Hypothalamus (tissue), 51 donors: ENCODE data around the gene PPP1R11.

Experiments
- DNase-seq, 51 donors: peaks; one replicate each; lab custom pipeline; 2025; lab: John Stamatoyannopoulos, UW

PPP1R11 gene

DNA sequence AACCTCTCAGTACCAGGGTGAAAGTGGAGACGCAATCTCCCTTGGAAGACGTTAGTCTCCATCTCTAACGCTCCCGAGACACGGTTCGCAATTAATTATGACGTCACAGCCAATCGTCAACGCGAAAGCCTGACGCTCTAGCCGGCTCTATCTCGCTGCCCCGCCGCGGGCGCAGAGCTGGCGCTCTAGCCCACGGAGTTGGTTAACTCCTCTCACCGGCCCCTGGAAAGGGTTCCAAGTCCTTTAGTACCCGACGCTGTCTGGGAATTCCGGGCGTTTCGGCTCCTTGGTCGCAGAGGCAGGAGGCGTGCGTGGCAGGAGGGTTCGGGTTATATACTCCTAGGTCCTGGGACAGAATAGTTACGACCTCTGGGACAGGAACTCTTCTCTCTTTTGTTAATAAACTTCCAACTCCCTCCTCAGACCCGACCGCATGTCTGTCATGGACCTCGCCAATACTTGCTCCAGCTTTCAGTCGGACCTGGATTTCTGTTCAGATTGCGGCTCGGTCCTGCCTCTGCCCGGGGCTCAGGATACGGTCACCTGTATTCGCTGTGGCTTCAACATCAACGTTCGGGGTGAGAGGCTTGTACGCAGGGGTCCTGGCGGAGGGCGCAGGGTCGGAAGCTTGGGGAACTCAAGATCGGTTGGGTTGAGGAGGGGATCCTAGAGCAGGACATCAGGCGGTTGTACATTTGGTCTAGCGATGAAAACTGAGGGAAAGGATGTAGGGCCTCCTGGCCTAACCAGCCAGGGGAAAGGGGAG lies 5.7 kb upstream of the PPP1R11 start, which contains the start of gene POLR1H:
POLR1H (plus strand) TSS at position 174 of the 766 bp plus-strand sequence; CDS start at position 434, 260 bp downstream.
- peak; percentile 35 to 96 (median 84) for DNase-seq

DNA sequence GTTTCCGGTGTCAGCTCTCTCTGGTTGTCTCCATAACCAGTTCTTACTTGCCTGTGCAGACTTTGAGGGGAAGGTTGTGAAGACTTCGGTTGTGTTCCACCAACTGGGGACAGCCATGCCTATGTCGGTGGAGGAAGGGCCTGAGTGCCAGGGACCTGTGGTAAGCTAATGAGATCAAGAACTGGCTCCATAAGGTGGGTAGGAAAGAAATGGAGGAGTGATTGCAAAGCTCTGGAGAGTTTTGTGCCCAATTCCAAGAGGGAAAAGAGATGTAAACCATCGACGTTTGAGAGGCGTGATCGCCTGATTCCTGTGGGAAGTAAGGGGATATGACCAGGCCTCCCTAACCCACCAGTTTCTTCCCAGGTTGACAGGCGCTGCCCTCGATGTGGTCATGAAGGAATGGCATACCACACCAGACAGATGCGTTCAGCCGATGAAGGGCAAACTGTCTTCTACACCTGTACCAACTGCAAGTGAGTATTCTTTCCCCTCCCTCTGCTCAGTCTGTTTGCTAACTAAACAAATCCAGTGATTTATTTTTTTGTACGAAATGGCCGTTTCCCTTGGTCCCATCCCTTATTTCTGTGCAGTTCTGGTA lies 5.0 kb upstream of the PPP1R11 start:
- DNase-seq: peak in 3 of 51 donors; percentile 11 to 53 (median 52)

- no peak for DNase-seq
Observed at GRCh38 chr6:30062471-30063178, 4.4 kb upstream of the PPP1R11 start.

- DNase-seq: no peak
Observed at GRCh38 chr6:30063315-30063714, 3.7 kb upstream of the PPP1R11 start.

DNA sequence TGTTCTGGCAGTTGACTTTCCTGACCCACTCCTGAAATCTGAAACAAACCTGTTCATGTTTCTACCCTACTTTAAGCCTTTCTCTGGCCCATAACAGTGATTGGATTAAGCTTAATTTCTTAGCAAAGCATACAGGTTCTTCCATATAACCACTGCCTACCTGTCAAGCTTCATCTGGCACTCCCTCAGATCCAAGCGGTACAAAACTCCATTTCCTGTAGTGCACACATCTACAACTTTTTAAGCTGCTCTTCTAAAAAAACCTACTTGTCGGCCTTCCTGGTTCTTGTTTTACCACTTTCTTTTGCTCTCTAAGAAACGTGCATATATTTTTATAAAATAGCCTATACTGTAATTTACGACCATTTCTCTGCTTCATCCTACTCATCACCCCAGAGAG lies 916 bp upstream of the PPP1R11 start:
- no peak for DNase-seq

GRCh38 chr6:30067460-30068139 lies 602 bp downstream of the PPP1R11 start:
- no peak for DNase-seq

- DNase-seq: no peak
Observed at GRCh38 chr6:30071081-30071818, 4.3 kb downstream of the PPP1R11 start.

GRCh38 chr6:30071858-30072257 lies 4.9 kb downstream of the PPP1R11 start:
- no peak for DNase-seq

DNA sequence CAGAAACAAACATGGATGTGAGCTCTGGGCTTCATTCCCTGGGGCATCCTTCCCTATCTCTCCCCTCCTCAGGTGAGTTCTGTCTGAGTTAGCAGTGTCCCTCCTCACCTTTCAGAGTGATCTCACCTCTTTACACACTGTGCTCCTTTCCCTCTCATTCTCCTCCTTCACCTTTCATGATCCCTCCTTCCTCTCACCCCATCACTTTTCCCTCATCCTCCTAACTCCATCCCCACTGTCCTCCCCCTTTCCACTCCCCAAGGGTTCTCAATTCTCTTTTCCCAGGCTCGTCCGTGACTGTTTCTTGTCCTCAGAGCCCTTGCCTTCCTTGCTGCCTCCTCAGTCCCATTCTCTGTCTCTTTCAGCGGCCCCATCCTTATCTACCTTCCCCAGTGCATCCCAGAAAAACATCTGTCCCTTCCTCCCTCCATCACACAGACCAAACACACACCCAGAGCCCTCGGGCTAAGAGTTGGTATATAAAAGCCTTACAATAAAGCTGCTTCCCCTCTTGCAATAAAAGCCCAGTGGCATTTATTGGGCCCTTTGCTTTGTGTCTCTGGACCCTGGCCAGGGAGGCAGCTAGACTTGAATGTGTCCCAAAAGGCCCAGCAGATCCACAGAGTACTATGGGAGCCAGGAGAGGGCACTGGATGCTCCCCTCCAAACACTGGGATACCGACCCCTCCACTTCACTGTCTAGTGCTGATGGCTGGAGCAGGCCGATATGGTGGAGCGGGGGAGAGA lies 6.7 kb downstream of the PPP1R11 start:
- DNase-seq: no peak

DNA sequence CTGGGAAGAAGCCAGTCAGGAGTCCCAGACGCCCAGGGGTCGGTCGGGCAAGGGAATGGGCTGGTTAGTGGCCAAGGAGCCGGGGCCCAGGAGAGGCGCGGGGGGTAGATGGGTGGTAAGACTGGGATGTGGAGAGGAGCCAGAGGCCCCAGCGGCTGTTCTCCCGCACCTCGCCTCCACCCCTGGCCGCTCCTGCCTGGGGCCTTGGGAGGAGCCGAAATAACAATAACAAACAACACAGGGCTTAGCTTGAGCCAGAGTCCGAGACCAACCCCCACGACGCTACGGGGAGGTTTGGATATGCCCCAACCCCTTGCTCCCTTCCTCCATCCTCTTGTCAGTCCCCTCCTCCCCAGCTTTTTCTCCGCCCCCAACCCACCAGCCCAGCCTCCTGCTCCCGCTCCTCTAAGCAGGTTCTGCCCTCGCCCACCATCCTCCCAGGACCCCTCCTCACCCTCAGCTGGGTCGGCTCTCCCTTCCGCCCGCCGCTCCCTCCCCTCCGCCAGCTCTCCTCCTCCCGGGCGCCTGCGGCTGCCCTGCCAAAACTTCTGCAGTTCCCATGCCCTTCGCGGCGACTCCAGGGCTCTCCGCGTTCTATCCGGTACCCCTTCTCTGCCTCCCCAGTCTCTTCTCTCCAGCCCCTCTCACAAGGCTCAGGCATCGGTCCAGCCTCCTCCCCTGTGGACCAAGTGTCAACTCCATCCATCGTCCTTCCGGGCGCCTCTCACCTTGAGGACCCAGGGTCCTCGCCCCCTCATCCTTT lies 7.5 kb downstream of the PPP1R11 start:
- no peak for DNase-seq

DNA sequence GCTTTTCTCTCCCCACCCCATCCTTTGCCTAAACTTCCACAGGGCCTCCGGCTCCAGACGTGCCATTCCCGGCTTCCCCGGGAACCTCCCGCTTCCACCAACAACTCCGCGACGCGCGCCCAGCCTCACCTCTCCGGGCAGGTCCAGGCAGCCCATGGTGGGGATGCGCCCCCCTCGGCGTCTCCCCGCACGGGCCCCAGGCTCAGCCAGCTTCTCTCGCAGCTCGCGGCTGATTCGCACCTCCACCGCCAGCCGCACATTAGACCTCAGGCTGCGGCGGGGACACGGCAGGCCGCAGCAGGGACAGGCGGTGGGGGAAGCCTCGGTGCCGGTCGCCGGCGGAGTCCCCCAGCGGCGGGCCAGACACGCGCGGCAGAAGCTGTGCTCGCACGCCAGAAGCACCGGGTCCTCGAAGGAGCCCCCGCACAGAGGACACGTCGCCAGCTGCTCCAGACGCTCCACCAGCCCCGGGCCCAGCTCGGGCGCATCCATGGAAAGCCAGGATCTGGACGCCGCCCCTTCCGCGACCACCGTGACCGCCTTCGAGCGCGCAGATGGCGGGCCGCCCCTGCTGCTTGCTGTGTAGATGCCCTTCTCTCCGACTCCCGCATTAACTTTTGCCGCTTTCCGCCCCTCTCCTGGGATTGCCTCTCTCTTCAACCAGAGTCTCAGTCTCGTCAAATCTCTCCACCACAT lies 8.2 kb downstream of the PPP1R11 start, which contains the start of gene RNF39:
RNF39 (minus strand) TSS at position 676 of the 696 bp plus-strand sequence; CDS start at position 492, 184 bp downstream.
- DNase-seq: no peak

DNA sequence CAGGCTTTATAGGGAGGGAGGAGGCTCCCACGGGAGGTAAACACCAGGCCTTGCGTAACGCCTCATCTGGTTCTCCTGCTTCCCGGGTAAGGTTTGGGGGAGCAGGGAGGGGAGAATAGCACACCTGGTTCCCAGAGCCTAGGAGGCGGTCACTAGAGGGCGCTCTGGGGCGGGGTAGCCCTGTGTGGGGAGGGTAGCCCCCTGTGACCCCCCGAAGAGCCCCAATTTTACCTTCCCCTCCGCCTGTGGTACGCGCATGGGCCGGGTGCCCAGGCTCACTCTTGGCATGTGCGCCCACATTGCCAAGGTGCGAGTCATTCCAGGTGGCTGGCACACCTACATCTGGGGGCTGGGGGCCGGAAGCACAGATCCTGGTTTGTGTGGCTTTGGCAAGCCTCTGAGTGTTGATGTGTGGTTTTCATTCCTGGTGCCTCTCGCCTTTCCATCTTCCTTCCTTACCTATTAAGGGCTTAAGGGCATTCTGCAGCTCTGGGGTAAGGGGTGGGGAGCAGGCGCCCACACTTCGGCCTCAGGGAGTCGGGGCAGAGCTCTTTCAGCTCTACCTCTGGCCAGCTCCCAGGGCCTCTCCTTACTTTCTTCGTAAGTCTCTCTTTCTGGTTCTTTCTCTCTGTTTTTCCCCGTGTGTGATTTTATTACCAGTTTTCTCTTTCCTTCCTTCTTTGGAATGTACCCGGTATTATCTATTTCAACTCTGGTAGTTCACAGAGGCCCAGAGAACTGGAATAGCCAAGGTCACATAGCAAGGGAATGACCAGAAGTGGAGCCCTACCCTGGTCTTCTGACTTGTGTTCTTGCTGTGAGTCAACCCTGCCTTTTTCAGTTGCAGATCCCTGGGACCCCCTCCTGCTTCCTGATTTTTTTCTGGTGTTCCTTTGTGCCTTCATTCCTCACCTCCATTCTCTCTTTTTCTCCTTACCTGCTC lies 9.1 kb downstream of the PPP1R11 start:
- DNase-seq: no peak

GRCh38 chr6:30077218-30077617 lies 10.2 kb downstream of the PPP1R11 start:
- DNase-seq: no peak

DNA sequence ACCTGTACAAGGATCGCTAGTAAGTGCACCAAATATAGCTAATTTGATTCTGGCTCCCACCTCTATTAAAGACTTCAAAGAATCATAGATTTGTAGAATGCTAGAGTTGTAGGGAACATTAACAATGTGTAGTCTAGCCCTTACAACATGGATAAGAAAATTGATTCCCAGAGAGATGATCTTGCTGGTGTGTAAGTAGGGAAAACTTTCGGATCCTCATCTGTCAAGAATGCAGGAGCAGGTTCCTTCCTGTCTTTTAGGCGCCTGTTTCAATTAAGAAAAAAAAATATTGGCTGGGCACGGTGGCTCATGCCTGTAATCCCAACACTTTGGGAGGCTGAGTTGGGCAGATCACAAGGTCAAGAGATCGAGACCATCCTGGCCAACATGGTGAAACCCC lies 20.9 kb downstream of the PPP1R11 start:
- no peak for DNase-seq

- no peak for DNase-seq
Observed at GRCh38 chr6:30091577-30092381, 24.8 kb downstream of the PPP1R11 start.
